ENCODE data around the gene KCNS3. TPM values are rescaled to one million over a fixed set of nuclear protein-coding genes. Genes with fewer than 3 reads are reported as not detected.

Gene KCNS3
- total RNA-seq, 4 donors from 2014 or later: 16.2 to 34.8 (median 22.6) TPM

GRCh38 chr2:17918789-17919188, 40.3 kb downstream of the KCNS3 start:
- no peak for DNase-seq (ENCODE audit: low spot score in 2 of 2)
- WGBS: 45% methylated on average over 1 of the region's 1 CpG
- TF ChIP-seq POLR2A (IDR thresholded peaks at IDR 0.05) (no peak), POLR2AphosphoS5 (IDR thresholded peaks at IDR 0.05) (no peak), CTCF (IDR thresholded peaks at IDR 0.05) (no peak), EP300 (IDR thresholded peaks at IDR 0.05) (no peak)
- Histone ChIP-seq H3K36me3 (no peaks in the 10 kb centered on the region), H3K27ac (no peak overlapping the region), H3K4me1 (no peaks in the 10 kb centered on the region), H3K9me3 (no peaks in the 10 kb centered on the region), H3K4me3 (no peak overlapping the region), H3K27me3 (no peaks in the 10 kb centered on the region)

- Histone ChIP-seq H3K9me3 (no peaks in the 10 kb centered on the region), H3K27me3 (no peaks in the 10 kb centered on the region), H3K4me1 (no peaks in the 10 kb centered on the region), H3K36me3 (peaks cover 11% of the 10 kb centered on the region), H3K27ac (no peak overlapping the region), H3K4me3 (no peak overlapping the region)
- 88% methylated on average over 4 of the region's 4 CpGs for WGBS
- no peak for DNase-seq (ENCODE audit: low spot score in 2 of 2)
- TF ChIP-seq CTCF (IDR thresholded peaks at IDR 0.05): no peak
- no peak for TF ChIP-seq EP300 (IDR thresholded peaks at IDR 0.05)
- no peak for TF ChIP-seq POLR2A (IDR thresholded peaks at IDR 0.05)
- no peak for TF ChIP-seq POLR2AphosphoS5 (IDR thresholded peaks at IDR 0.05)
Observed at GRCh38 chr2:17930773-17931172, 52.3 kb downstream of the KCNS3 start.

- DNase-seq (ENCODE audit: low spot score in 2 of 2): no peak
- peaks cover 1% of the 10 kb centered on the region for H3K9me3 ChIP-seq
- 80% methylated on average over 3 of the region's 3 CpGs for WGBS
- TF ChIP-seq EP300 (IDR thresholded peaks at IDR 0.05) (no peak), POLR2AphosphoS5 (IDR thresholded peaks at IDR 0.05) (no peak), CTCF (IDR thresholded peaks at IDR 0.05) (no peak), POLR2A (IDR thresholded peaks at IDR 0.05) (no peak)
- no peaks in the 10 kb centered on the region for H3K27me3 ChIP-seq
- peaks cover 11% of the 10 kb centered on the region for H3K36me3 ChIP-seq
- H3K4me1 ChIP-seq: no peaks in the 10 kb centered on the region
- H3K27ac ChIP-seq: no peak overlapping the region
- no peak overlapping the region for H3K4me3 ChIP-seq
Observed at GRCh38 chr2:17933256-17933655, 54.8 kb downstream of the KCNS3 start.

GRCh38 chr2:17934721-17935120, 56.3 kb downstream of the KCNS3 start:
- 74% methylated on average over 4 of the region's 4 CpGs for WGBS
- Histone ChIP-seq H3K9me3 (peaks cover 4% of the 10 kb centered on the region), H3K4me3 (no peak overlapping the region), H3K4me1 (no peaks in the 10 kb centered on the region), H3K27ac (no peak overlapping the region), H3K36me3 (peaks cover 11% of the 10 kb centered on the region), H3K27me3 (no peaks in the 10 kb centered on the region)
- DNase-seq (ENCODE audit: low spot score in 2 of 2): no peak
- TF ChIP-seq CTCF (IDR thresholded peaks at IDR 0.05): no peak
- no peak for TF ChIP-seq POLR2A (IDR thresholded peaks at IDR 0.05)
- TF ChIP-seq POLR2AphosphoS5 (IDR thresholded peaks at IDR 0.05): no peak
- no peak for TF ChIP-seq EP300 (IDR thresholded peaks at IDR 0.05)

GRCh38 chr2:17935242-17935885, 56.9 kb downstream of the KCNS3 start:
- peaks cover 4% of the 10 kb centered on the region for H3K9me3 ChIP-seq
- 82% methylated on average over 6 of the region's 6 CpGs for WGBS
- TF ChIP-seq CTCF (IDR thresholded peaks at IDR 0.05) (no peak), POLR2AphosphoS5 (IDR thresholded peaks at IDR 0.05) (no peak), POLR2A (IDR thresholded peaks at IDR 0.05) (no peak), EP300 (IDR thresholded peaks at IDR 0.05) (no peak)
- no peaks in the 10 kb centered on the region for H3K27me3 ChIP-seq
- no peak overlapping the region for H3K27ac ChIP-seq
- no peak overlapping the region for H3K4me3 ChIP-seq
- H3K36me3 ChIP-seq: peaks cover 11% of the 10 kb centered on the region
- H3K4me1 ChIP-seq: no peaks in the 10 kb centered on the region
- no peak for DNase-seq (ENCODE audit: low spot score in 2 of 2)

Measured in suprapubic skin (tissue), 4 donors.